GM18505 (cell line): ENCODE results near the gene SPPL3.
"Not testable (repeated sequence)": the region's sequence is repeated elsewhere in the genome, so short reads cannot be mapped to it uniquely, and the experiment has no call there.

Experiments used
- ATAC-seq: cut with Tn5 transposase; IDR thresholded peaks from one replicate; pipeline ENCODE4 v1.9.1; 2021; ENCODE audit not compliant: unreplicated experiment
- POLR2A ChIP-seq: IDR thresholded peaks from 4 replicates; pipeline ENCODE4 v1.6.1; 2011; ENCODE audit warnings: borderline replicate concordance; ENCODE audit not compliant: insufficient read depth, insufficient read length; ENCODE audit errors: extremely low read depth

The SPPL3 gene

GRCh38 chr12:120736404-120737331 lies 167.5 kb downstream of the SPPL3 start:
- TF ChIP-seq POLR2A = no peak
- ATAC-seq = no peak

GRCh38 chr12:120735181-120735580 lies 169.0 kb downstream of the SPPL3 start:
- ATAC-seq = no peak
- no peak for TF ChIP-seq POLR2A

GRCh38 chr12:120734210-120734609 lies 169.9 kb downstream of the SPPL3 start:
- no peak for TF ChIP-seq POLR2A
- no peak for ATAC-seq

- ATAC-seq = no peak
- no peak for TF ChIP-seq POLR2A
Measured at GRCh38 chr12:120733574-120733973, 170.6 kb downstream of the SPPL3 start.

GRCh38 chr12:120732198-120732597 lies 172.0 kb downstream of the SPPL3 start:
- ATAC-seq = not testable (repeated sequence)

DNA sequence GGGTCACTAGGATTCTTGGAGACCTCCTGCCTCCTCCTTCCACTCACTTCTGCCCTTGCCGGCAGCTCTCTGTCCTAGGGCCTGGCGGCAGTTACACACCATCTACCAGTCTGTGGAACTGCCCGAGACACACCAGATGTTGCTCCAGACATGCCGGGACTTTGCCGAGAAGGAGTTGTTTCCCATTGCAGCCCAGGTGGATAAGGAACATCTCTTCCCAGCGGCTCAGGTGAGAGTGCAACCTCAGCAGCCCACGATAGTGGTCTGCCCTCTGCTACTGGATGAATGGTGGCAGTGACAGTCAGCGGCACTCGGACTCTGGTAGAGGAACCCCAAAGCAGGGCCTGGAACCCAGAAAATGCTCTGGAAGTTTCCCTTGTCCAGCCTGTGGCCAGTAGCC lies 177.2 kb downstream of the SPPL3 start:
- no peak for ATAC-seq
- no peak for TF ChIP-seq POLR2A

- no peak for TF ChIP-seq POLR2A
- no peak for ATAC-seq
Measured at GRCh38 chr12:120726510-120726793, 177.7 kb downstream of the SPPL3 start.

- TF ChIP-seq POLR2A = peak; percentile 62
- ATAC-seq = peak; percentile 89
Measured at GRCh38 chr12:120725659-120726509, 178.3 kb downstream of the SPPL3 start, which contains the start of gene ACADS. ACADS (plus strand) TSS chr12:120725826; CDS start chr12:120725886, 60 bp downstream.

DNA sequence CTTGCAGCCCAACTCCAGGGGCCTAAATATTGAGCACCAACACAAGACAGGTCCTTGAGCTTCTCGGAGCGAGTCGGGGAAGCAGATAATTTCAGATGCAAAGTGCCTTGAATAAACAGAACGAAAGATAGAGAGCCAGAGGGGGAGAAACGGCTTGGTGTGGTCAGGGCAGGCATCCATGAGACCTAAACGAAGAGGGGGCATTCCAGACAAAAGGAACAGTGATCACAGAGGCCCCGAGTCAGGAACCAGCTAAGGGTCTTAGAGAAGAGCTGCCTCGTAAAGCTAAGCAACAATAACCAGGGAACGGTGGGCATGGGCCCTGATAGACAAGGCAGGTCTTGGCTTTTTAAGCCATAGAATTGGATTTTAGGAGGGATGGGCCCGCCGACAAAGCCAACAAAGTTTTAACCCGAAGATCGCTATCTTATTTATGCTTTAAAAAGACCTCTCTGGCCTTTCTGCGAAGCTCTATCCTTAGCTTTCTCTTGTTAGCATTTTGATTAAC lies 179.0 kb downstream of the SPPL3 start:
- no peak for ATAC-seq

GRCh38 chr12:120724720-120725119 lies 179.4 kb downstream of the SPPL3 start:
- no peak for TF ChIP-seq POLR2A
- no peak for ATAC-seq

More for the DNA sequence above, 179.0 kb downstream of the SPPL3 start:
- no peak for TF ChIP-seq POLR2A

GRCh38 chr12:120722784-120723183 lies 181.4 kb downstream of the SPPL3 start:
- TF ChIP-seq POLR2A = no peak
- no peak for ATAC-seq

- no peak for TF ChIP-seq POLR2A
- ATAC-seq = no peak
Measured at GRCh38 chr12:120721866-120722265, 182.3 kb downstream of the SPPL3 start.

DNA sequence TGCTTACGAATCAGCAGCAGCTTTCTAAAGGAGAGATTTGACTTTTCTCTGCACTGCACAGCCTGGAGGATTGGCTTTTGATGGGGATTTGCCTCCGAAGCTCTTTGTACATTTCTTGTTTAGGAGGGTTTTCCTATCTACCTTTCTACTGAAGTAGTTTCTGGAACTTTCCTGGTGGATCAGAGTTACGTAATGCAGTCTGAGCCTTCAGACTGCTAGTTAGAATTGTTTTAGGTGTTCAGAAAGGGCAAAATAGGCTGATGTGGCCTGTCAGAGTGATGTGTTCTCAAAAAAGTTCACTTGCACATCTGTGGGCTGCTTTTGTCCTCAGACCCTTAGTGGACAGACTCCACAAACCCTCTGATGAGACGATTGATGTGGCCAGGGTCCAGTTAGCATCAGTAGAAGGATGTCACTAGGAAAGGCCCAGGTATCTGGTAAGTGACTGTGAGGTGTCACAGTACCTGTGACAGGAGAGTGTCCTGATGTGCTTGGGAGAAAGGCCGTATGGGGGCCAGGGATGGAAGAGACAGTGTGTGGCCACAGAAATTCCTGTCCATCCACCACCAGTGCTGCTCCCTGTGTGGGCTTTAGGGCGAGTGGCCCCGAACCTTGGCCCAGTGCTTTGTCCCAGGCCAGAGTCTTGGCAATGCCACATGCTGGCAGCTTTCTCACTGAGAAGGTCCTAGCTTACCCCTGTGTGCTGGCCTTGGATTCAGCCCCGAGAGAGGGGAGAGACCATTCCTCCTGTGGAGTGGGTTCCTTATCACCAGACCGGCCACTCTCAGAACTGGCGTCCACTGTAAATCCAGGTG lies 183.0 kb downstream of the SPPL3 start:
- no peak for ATAC-seq
- TF ChIP-seq POLR2A = no peak
